Hepatic stellate cell (primary cell): ENCODE measurements around the gene SORCS2.

Experiments used
- DNase-seq: peaks from one replicate; pipeline ENCODE4 v3.0.0; 2011; ENCODE audit warnings: low spot score

Gene SORCS2

GRCh38 chr4:7224001-7224400 is 31.7 kb downstream of the SORCS2 start:
- DNase-seq: no peak

DNA sequence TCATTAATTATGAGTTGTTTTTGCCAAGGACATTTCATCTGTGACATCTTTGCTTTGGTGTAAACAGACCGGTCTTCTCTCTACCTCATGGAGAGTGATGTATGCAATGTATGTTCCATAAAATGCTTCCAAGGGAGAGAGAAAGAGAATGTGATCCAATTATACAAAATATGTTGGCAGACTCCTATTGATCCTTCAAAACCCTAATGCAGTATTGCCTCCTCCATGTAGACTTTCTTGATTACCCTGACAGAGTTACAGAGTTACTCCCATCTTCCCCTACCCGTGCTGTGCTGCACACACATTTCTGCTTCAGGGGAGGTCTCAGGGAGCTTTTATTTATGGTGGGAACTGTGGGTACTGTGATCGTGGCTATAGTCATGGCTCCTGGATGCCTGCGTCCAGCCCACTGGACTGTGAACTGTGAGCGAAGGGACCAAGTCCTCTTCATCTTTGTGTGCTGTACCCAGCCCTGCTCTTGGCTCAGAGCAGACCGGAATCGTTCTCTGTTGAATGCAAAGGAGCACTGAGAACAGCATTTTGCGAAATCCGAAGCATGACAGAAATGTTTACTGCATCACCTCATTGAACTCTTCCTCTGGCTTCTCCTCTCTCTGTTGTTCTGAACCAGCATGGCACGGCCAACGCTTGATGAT is 32.7 kb downstream of the SORCS2 start:
- DNase-seq: no peak

DNA sequence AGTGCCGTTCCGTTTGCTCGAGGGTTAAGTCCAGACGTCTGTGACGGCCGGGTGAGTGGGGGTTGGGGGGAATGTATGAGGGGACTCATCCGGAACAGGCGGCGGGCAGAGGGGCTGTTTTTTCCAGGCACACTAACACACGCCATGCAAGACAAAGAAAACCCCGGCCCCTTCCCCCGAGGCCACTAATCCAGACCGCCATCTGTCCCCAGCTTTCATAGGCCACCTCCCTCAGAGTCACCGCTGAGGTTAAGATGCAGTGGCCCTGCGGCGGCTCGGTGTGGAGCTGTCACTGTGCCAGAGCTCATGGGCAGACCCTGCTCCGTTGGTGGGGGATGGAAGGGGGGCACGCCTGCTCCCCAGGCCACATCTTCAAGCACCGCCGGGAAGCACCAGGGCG is 34.1 kb downstream of the SORCS2 start:
- no peak for DNase-seq

DNA sequence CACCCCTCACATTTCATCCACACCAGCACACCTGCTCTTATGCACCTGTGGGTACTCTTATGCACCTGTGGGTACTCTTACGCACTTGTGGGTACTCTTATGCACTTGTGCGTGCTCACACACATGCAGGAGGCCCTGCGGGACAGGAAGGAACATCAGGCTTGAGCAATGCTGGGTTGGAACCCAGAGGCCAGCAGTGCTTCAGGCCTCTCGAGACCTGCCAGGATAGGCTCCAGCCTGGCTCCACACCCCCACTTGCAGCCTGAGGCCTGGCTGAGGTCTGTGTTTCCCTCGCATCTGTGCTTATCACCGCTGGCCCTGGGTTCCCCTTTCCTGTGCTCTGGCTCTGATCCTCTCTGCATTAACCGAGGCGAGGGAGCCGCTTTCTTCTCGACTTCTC is 34.7 kb downstream of the SORCS2 start:
- DNase-seq: no peak

DNA sequence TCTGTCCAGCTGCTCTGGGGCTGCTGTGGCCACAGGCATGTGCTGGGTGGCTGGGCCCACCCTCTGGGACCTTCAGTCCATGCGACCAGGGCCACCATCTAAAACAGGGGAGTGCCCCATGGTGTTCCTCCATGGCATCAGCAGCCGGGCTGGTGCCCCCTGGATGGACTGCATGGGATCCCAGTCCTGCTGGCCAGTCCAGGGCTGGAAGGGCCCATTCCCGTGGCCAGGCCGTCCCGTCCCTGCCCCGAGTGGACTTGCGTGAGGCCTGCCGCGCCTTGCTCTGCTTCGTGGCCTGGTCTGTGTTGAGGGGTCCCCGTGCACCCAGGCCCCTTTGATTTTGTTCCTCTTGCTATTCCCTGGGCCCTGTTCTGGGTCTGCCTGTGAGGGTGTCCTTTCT is 36.4 kb downstream of the SORCS2 start:
- no peak for DNase-seq

DNA sequence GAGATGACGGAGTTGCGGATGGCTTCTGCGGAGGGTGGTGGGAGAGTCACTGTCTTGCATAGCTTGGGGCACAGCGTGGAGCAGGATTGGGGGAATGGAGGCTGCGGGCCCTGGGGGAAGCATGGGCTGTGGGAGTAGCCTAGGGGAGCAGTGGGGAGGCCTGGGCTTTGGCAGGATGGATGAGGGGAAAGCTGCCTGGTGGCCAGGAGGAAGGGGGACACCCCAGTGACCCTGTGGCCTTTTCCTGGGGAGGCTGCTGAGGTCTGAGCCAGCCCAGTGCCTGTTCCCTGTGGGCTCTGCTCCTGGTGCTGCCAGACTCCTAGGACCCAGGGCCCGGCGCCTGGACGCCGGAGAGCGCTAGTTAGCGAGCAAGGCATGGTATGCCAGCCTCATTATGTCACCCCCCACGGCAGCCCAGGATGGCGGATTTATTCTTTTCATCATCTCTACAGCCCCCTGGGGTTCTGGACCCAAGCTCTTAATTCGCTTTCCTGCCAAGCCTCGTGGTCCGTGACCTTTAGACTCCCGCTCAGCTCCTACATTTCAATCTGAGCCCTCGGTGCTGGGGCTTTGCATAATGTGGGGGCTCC is 39.8 kb downstream of the SORCS2 start:
- DNase-seq: no peak

DNA sequence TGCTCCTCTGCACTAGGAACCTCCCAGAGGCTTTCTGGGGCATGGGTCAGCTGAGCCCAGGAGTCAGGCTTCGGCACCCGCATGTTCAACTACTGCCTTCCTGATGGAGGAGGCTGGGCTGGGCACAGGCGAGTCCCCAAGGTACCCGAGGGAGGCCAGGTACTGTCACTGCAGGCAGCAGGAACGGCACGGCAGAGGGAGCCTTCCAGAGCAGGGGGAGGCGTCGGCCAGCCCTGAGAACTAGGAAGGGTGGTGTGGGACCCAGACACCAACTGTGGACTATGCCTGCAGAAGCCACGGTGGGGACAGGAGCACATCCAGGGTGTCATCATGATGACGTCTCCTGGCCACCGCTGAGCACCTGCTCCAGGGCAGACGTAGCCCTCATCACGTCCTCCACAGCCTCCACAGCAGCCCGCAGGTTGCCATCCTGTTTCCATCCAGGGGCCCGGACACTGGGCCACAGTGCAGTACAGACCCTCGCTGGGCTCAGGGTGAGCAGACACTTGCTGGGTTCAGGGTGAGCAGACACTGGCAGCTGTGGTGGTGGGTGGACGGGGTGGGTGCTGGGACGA is 40.8 kb downstream of the SORCS2 start:
- DNase-seq: no peak

DNA sequence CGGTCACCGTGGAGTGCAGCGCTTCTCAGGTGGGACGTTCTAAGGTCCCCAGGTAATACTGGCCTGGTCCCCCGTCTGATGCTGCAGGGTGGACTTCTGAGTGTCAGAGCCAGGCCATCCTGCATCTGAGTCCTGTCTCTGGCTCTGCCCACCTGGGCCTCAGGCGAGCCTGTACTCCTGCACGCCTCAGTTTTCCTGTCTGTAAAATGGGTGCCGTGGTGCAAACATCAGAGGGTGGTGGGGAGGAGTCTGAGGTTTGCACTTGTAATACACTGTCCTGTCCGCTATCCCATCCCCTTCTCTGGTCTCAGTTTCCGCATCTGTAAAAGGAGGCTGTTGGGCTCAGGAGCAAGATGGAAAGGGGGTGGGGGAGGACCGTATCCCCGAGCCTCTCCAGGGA is 41.3 kb downstream of the SORCS2 start:
- no peak for DNase-seq

GRCh38 chr4:7234355-7235029 is 42.2 kb downstream of the SORCS2 start:
- DNase-seq: no peak

GRCh38 chr4:7235030-7235380 is 42.7 kb downstream of the SORCS2 start:
- no peak for DNase-seq

DNA sequence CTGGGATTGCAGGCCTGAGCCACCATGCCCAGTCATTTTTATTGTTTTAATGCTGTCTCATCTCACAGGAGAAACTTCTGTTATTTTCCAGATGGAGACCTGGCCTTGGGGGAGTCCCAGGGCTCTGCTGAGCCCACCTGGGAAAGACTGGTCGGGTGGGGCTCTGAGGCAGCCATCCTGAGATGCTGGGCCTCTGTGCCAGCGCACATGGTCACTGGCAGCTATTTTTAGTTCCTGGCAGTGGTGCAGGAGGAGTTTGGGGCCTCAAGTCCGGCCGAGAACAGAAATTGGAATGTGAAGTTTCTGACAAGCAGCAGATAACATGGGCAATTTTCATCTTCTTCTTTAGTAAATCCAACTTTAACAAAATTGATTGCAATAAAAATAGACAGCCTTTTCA is 44.5 kb downstream of the SORCS2 start:
- DNase-seq: peak; percentile 27

- no peak for DNase-seq
These were observed 45.5 kb downstream of the SORCS2 start for GRCh38 chr4:7237873-7238272.

- DNase-seq: no peak
These were observed 46.1 kb downstream of the SORCS2 start for GRCh38 chr4:7238300-7238960.

DNA sequence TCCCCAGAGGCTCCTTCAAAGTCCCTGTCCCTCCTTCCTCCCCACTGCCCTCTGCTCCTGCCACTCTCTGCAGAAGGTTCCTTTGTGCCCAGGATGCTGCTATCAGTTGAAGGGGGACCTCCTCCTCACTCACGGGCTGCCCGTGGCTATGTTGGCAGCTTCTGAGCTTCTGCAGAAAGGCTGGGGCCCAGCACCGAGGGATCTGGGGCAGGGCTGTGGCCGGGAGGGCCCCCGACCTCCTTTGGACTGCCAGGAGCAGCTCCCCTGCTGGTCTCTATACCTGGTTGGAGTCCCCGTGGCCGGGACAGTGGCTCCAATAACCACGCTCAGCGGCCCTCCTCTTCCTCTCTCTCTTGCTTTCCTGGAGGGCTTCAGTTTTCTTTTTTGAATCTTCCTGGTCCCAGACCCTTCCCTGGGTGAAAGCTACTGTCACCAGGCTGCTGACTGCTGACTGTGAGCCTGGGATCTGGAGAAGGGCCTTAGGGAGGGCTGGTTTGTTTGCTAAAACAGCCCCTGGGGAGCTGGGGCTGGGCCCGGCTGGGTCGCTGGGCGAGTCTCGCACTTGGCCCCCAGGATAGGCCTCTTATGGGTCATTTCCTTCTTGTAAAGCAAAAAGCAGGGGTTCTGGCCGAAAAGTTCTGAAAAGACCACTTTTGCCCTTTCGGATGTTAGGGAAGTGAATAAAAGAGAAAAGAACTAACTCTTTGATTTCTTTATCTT is 46.9 kb downstream of the SORCS2 start:
- no peak for DNase-seq

GRCh38 chr4:7239844-7240243 is 47.5 kb downstream of the SORCS2 start:
- DNase-seq: no peak

DNA sequence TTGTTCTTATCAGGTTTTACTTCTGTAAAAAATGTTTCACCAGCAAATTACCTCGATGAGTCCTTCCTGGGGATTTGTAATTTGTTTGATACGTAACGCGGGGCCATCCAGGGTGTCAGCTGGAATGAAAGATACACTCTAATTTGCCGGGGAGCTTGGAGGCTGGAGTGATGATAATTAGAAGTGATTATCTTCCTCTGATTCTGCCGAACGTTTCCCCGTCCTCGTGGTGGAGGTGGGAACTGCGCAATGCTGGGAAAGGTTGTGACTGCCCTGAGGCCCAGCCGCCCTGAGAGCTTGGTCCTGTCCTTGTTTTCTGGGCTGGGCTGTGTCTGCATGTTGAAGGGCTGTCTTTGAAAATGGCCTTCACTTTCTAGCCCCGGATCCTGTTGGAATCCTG is 48.0 kb downstream of the SORCS2 start:
- DNase-seq: no peak

GRCh38 chr4:7241597-7242125 is 49.3 kb downstream of the SORCS2 start:
- no peak for DNase-seq

- DNase-seq: no peak
These were observed 50.4 kb downstream of the SORCS2 start for GRCh38 chr4:7242766-7243165.

GRCh38 chr4:7243609-7244330 is 51.4 kb downstream of the SORCS2 start:
- no peak for DNase-seq

DNA sequence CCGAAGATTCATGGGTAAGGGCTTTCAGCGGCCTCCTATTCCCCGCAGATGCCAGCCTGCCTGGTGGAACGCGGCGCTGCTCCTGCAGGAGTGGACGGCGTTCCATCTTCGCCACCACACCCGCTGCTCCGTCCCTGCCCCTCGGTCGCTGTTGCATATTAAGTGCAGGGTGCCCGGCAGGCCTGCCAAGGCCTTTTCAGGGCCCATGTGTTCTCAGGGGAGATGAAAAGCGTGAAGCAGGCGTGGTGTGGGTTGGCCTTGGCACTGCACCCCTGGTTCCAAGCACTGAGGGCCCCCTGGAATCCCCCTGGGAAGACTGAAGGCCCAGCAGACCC is 52.0 kb downstream of the SORCS2 start:
- no peak for DNase-seq

GRCh38 chr4:7244751-7245320 is 52.5 kb downstream of the SORCS2 start:
- DNase-seq: no peak
